HK-2 (cell line): ENCODE measurements around the gene ABITRAM.
"Not testable (repeated sequence)": the region's sequence is repeated elsewhere in the genome, so short reads cannot be mapped to it uniquely, and the experiment has no call there.

Source experiments
- DNase-seq: peaks from one replicate; pipeline ENCODE4 v3.0.0-alpha.2; 2018; ENCODE audit not compliant: unreplicated experiment

ABITRAM gene

DNA sequence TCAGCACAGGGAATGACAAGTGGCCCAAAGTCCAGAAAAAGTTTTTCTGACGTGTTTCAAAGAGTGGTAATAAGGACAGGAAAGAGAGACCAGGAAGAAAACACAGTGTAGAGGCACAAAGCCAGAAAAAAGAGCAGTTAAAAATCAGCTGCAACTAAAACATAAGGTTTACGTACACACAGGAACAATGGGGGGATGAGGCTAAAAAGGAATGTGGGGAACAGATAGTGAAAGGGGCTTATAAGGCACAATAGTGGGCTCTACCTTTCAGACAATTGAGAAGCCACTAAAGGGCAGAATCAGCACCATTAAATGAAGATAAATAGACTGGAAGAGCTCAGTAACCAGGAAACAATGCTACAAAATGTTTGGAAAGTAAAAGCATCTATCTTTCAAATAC lies 5.8 kb upstream of the ABITRAM start:
- DNase-seq = no peak

DNA sequence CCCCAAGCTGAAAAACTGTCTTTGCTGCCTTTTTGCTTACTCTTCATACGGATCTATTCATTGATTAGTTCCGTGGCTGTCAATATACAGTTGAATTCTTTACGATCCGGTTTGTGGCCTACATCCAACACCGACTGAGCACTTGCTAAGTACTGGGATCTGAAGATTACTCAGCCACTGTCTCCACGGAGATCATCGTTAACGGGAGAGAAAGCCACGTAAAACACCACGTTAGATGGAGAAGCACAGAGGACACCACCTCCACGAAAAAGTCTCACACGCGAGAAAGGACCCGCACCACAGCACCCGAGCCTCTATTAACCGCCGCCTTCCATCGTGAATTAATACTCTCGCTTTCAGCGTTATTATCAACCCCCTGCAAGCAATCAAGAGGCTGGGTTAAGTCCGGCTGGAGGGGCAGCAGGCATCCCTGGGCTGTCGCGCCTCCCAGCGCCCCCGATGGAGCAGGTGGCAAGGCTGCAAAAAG lies 926 bp upstream of the ABITRAM start:
- DNase-seq = no peak

DNA sequence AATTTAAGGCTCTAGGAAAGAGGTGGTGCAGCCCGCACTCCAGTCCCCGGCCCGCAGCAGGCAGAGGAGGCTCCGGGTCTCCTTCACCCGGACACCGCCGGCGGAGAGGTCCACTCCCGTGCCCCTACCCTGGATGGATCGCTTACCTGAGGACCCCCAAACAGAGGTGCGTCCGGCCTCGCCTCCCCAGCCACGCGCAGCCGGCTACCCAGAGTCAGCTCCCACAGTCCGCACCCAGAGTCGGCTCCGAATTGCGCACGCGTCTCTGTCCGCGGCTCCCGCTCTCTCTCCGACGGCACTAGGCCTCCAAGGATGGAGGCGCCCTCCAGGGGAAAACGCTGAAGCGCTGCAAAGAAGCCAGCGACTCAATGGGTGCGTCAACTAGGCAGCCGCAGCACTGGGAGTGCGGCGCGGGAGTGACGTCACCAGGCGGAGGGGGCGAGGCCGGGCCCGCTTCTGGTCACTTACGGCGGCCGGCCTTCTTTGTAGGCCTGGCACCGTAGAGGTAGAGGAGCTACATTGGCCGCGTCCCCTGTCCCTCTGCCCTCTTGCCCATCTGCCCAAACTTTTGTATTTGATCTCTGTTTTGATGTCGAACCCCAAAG lies 380 bp upstream of the ABITRAM start, which contains the start of gene ELP1:
TSS of gene ELP1 (minus strand) at position 407 of the 605 bp plus-strand sequence. CDS start 2,978 bp downstream, outside the sequence.
- peak; percentile 92 for DNase-seq

DNA sequence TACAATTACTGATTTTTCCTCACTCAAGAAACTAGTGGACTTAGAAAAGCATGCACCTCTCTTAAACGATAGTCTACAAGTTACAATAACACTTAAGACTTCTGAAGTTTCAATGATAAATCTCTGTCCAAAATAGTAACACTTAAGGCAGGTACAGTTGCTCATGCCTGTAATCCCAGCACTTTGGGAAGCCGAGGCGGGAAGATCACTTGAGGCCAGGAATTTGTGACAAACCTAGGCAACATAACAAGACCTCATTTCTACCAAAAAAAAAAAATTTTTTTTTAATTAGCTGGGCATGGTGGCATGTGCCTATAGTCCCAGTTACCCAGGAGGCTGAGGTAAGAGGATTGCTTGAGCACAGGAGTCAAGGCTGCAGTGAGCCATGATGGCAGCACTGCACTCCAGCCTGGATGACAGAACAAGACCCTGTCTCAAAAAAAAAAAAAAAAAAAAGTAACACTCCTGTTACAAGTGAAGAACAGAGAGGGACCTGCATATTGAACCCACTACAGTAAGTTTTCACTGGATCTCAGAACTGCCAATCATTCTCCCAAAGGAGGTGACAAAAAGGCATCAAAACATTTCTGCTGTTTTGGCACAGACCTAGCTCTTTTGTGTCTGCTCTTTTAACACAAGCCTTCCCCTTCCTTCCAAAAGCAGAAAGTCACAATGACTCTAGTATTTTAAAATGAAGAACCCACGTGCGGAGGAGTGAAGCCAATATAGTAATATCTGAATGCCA lies 3.5 kb downstream of the ABITRAM start:
- no peak for DNase-seq

DNA sequence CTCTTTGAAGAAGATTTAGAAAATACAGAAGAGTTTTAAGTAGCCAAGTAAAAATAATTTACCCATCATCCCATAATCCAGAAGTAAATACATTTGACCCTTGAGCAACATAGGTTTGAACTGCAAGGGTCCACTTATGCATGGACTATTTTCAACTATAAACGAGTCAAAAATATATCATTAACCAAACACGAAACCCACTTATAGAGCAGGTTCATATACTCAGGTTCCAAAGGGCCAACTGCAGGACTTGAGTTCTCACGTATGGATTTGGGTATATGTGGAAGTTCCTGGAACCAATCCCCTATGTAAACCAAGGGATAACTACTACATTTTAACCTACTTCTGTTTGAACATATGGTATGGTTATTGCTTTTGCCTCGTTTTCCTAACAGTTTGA lies 5.8 kb downstream of the ABITRAM start:
- no peak for DNase-seq

DNA sequence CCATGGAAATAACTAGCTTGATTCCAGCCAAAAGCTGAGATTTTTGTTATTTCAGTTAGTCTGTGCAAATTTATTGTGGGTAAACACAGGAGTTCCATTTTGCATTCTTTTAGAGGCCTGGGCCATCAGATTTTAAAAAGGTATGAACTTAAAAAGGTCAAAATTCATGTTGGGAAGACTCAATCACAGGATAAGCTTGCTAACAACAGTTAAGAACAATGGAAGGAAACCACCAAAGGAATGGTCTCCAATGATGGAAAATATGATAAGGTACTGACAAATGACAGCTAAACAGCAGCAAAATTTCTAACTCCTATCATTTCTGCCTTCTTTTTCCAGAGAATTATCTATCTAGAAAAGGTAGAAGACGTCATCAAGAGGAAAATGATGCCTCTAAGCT lies 16.0 kb downstream of the ABITRAM start:
- no peak for DNase-seq

DNA sequence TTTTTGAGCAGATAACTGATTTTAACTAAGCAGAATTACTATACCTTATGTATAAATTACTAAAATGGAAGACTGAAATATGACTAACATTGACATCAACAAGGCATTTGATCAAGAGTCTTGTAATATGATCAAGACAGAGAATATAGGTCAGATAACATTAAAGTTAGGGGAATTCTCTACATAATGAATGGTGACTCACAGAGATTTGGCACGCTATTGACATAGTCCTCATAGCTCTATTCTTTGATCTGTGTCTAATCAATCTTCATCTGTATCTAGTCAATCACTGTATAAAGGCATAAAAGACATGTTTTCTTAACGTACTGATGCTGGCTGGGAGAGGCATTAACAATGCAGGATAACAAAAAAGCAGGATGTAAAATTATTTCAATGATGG lies 17.4 kb downstream of the ABITRAM start:
- DNase-seq = no peak

DNA sequence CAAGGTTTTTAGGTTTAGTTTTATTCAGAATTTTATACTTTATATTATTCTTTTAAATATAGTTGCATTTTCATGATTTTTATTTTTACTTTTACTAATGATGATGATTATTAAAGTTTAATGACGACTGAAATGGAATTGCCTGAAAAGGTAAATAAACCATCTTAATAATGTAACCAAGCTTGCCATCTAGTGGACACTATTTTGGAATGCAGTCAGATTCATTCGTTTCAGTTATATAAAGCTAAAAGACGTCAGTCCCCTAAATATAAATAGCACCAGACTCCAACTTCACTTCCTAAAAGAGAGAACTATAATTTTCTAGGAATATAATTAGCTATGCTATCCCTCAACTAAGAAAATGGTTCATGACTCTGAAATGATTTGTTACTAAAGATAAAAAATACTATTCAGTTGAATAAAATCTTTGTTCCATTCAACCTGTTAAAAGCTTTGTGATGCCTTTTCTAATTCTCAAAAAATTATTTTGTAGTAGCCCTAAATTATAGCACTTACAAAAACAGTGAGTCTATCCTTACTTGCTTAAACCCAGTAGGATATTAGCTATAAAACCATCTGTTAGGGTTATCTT lies 19.9 kb downstream of the ABITRAM start:
- DNase-seq = no peak

DNA sequence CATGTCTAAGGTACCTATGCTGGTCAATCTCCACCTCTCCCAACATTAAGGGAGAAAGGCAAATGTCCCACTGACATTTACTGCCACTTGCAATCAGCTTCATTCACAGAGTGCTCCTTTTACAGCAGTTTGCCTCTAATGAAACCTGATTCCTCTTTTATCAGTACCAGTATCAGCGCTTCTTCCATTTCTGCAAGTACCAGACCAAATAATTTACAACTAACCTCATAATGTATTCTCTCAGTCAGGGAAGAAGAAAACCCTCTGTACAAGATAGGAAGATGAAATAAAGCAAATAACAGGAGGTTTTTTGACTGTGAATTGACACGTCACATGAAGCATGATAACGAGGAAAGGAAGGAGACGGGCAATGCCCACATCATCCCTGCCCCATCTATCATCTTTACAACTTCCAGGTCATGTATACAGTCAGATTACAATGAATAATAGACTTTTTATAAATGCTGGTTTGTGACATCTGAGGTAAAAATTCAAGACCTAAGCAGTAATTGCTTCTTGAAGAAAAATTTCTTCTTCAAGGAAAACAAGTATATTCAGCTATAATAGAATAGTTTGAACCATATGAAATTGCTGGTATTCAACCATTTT lies 21.9 kb downstream of the ABITRAM start:
- DNase-seq = no peak

DNA sequence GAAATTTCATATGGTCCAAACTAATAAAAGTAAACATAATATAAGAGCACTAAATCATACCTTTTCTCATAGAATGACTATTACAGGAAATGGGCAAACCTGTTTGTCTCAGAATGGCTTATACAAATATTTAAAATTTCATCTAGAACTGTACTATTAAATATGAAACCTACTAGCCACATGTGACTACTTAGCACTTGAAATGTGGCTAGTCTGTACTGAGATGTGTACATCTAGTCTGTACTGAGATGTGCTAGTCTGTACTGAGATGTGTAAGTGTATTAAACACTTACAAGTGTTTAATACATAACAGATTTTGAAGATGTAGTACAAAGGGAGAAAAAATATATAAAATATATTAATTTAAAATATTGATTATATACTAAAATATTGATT lies 22.4 kb downstream of the ABITRAM start:
- DNase-seq = no peak

DNA sequence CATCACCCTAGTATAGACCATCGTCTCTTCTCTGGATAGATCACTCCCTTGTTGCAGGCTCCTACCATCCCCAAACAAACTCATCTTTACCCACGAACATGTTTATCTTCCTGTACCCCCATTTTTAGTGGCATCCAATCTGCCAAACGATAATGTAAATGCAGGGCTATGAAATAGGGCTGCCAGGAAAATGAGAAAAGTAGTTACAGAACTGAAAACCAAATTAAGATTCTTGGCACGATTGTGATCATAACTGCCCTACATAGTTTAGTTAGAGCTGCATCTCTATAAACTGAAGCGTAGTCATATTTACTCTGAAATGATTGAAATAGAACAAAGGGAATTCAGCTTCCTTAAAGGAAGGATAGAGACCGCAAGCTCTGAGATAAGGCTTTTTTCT lies 26.1 kb downstream of the ABITRAM start:
- DNase-seq = no peak

DNA sequence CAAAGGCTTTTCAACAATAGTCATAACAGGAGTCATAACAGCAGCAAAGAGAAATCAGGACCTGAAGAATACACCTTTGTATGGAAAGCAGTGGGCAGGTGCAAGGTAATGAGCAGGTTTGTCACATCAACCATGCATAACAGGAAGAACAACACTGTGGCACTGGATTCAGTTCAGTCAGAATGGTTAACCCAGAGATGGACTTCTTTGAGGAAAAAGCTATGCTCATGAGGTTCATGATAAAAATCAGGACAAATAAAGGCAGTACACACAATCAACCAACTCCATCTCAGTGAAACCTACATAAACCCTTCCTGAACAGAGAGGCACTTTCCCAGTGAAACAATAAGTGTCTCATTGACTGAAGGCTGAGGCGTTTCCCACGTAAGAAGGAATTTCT lies 27.0 kb downstream of the ABITRAM start:
- no peak for DNase-seq

DNA sequence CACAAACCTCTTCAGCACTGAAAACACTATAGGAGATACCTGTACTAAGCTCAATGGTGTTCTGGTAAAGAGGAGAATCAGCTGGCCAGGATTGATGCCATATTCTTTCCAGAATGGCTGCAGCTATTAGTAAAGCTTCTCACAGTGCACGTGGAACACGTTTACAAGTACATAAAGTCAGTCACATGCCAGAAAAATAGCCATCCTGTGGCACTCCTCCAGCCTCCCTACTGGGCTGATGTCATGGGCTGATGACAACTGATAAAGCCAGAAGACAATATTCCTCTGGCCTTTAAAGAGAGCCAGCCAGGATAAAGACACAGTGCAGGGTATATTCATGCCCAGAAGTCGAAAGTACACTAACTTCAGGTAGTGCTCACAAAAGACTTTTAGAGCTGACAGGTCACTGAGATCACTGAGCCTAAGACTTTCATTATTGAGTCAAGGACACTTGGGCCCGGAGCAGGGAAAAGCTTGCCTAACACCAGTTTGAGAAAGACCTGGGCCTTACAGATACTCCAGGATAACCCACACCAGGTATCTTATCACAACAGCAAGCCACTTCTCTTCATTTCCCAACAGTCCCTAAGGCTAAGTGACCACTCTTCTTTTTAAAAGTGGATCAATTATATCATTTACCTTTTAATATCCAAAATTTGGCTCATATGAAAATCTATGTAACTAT lies 29.4 kb downstream of the ABITRAM start:
- DNase-seq = no peak

DNA sequence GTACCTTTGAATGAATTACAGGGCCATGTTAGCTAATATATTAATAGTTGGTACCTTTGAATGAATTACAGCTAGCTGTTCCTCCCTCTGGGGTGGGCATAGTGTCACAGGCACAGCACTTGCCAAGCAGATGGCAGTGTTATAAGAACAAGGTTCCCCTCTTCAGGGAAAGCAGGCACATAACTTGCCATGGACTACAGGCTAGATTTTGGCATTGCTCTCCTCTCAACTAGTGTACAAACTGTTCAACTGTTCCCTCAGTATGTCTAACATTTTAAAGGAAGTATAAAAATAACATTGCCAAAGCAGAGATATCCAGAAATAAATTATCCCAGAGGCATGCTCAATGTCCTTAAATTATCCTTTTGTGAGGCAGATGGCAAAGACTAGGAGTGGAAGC lies 33.7 kb downstream of the ABITRAM start:
- DNase-seq = no peak

DNA sequence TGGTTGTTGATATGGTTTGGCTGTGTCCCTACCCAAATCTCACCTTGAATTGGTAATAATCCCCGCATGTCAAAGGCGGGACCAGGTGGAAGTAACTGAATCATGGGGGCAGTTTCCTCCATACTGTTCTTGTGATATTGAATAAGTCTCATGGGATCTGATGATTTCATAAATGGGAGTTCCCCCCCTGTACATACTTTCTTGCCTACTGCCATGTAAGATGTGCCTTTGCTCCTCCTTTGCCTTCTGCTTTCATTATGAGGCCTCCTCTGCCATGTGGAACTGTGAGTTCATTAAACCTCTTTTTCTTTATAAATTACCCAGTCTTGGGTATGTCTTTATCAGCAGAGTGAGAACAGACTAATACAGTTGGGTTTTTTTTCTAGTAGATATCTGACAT lies 37.2 kb downstream of the ABITRAM start:
- DNase-seq = not testable (repeated sequence)

DNA sequence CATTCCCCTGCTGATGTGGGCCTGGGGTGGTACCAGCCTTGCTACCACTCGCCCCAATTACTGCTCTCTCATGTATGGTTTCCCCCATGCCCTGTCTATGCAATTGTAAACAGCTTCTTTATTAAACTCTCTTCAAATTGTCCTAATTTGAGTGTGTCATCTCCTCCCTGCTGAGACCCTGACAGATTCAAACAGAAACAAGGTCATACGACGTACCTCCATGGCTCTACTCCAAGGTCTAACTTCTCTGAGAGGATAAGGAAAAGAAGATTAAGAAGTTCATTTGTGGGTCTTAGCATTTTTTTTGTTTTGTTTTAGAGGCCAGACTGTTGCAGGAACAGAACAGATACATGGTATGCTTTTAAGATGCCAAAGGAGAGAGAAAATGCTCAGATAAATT lies 38.0 kb downstream of the ABITRAM start:
- no peak for DNase-seq

DNA sequence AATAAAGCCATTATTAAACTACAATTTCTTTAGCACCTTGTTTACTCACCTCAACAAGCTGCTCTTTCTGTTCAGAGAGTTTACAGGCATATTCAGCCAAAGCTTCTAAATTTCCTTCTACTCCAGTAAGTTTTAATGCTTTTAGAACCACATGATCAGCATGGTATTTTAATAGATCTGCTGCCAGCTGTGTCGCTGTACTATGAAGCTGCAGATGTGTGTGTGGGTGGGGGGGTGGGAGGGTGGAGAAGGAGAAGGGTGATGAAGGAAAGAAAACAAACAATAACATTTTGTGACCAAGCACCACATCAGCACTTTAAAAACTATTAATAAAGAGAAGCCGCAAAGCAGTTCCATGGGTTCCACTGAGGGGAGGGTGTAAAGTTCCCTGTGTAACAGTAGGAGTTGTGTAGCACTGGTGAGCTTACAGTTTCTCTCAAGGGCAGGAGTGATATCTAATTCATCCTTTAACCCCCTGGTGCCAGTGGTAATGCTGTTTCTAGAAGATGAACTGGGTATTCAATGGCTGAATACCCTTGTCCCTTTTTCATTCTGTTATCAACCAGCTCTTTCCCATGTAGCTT lies 38.5 kb downstream of the ABITRAM start:
- no peak for DNase-seq

DNA sequence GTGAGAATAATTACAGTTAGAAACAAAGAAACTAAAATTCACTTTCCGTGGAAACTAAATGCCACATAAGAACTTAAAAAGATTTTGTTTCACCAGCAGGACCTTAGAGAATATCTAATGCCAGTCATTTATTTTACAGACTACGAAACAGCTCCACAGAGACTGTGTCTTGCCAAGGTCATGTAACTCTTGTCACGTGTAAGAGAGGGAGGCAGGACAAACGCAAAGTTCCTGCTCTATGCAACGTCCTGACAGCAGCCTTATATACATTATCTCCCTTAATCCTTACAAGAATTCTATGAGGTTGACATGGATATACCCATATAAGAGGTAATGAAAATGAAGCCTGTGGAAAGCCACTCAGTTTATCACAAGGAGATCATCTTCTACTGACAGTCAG lies 39.7 kb downstream of the ABITRAM start:
- no peak for DNase-seq

DNA sequence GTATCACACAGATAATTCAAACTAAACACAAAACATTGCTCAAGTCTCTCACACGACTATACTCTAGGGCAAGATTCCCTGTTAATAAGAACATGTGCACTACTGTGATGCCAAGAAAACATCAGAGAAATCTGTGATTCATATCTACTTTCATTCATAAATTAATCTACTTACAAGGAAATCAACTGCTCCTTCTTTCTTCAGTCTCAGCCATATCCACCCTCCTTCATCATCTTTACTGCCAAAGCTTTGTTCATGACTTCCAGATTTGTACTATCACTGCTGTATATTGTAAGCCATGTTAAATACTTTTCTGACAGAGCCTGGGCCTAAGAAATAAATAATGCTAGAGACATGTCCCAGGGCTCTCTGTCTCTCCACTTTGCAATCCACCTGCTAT lies 44.0 kb downstream of the ABITRAM start:
- no peak for DNase-seq

DNA sequence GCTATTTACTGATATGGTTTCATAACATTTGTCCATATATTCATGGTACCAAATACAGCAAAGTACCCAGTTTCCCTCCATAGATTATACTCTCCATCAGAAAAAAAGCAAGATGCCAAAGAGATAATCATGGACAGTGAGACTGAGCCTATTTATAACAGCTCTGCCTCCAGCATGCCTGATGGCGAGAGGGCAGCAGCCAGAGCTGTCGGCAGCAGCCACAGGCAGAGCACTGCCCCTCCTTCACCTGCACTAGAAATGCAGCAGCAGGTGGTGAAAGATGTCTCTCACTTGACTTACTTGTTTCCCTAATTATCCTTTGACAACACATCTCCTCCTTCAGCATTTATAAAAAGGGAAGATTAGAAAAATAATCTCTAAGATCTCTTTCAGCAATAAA lies 46.7 kb downstream of the ABITRAM start:
- no peak for DNase-seq

DNA sequence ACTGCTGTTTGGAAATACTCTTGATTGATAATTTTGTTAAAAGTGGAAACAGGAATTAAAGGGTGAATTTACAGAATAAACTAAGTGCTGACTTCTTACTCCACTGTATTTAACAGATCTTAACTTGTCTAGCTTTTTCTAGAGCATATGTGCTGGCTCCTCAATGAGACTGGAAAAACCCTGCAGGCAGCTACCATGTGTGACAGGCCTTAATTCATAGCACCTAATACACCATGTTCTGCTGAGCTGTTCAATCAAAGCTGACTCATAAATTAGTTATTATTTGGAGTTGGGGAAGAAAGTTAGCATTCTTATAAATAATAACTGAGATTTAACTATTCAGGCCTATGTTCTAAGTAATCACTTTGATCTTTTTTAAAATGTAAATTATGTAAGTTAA lies 49.7 kb downstream of the ABITRAM start:
- DNase-seq = no peak
